ENCODE data around the gene DRD3.

DRD3 gene

DNA sequence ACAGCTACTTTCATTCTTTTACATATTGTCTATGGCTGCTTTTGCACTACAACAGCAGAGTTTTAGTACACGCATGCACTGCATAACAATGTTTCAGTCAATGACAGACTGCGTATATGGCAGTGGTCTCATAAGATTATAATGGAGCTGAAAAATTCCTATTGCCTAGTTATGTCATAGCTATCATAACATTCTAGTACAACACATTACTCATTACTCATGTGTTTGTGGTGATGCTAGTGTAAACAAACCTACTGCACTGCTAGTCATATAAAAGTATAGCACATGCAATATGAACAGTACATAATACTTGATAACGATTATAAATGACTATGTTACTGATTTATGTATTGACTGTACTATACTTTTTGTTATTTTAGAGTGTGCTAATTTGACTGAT lies 74.4 kb downstream of the DRD3 start:
- Histone ChIP-seq H3K4me3 (ENCODE audit: low read length) (no peak overlapping the region), H2AFZ (ENCODE audit: low read depth, low read length) (no peak overlapping the region), H3K9me3 (ENCODE audit: low read length) (no peaks in the 10 kb centered on the region), H3K4me1 (ENCODE audit: insufficient read depth, low read length) (peaks cover 19% of the 10 kb centered on the region), H3K27me3 (ENCODE audit: insufficient read depth, low read length) (no peaks in the 10 kb centered on the region), H3K36me3 (ENCODE audit: insufficient read depth, low read length) (no peaks in the 10 kb centered on the region)

DNA sequence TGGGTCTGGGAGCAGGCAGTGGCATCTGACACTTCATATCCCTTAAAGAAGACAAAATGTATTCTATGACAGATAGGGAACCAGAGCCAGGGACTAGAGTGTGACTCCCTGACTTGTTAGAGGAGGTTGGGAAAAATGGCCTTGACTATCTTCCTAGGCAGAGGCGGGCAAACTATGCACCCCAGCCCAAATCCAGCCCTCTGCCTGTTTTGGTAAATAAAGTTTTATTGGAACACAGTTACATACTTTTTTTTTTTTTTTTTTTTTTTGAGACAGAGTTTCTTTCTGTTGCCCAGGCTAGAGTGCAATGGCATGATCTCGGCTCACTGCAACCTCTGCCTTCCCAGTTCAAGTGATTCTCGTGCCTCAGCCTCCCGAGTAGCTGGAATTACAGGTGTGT lies 75.0 kb downstream of the DRD3 start:
- H3K9me3 ChIP-seq (ENCODE audit: low read length), result no peaks in the 10 kb centered on the region
- no peak overlapping the region for H2AFZ ChIP-seq (ENCODE audit: low read depth, low read length)
- no peaks in the 10 kb centered on the region for H3K36me3 ChIP-seq (ENCODE audit: insufficient read depth, low read length)
- H3K27me3 ChIP-seq (ENCODE audit: insufficient read depth, low read length), result no peaks in the 10 kb centered on the region
- peaks cover 19% of the 10 kb centered on the region for H3K4me1 ChIP-seq (ENCODE audit: insufficient read depth, low read length)
- no peak overlapping the region for H3K4me3 ChIP-seq (ENCODE audit: low read length)

DNA sequence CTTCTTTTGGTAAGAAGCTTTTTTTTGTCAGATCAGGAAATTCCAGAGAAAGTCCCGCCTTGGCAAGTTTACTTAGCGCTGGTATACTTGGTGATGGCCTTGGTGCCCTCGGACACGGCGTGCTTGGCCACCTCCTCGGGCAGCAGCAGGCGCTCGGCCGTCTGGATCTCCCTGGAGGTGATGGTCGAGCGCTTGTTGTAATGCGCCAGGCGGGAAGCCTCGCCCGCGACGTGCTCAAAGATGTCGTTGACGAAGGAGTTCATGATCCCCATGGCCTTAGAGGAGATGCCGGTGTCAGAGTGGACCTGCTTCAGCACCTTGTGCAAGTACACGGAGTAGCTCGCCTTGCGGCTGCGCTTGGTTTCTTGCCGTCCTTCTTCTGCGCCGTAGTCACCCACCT lies 75.7 kb downstream of the DRD3 start:
- no peaks in the 10 kb centered on the region for H3K9me3 ChIP-seq (ENCODE audit: low read length)
- H3K4me1 ChIP-seq (ENCODE audit: insufficient read depth, low read length), result peaks cover 19% of the 10 kb centered on the region
- no peaks in the 10 kb centered on the region for H3K36me3 ChIP-seq (ENCODE audit: insufficient read depth, low read length)
- H3K4me3 ChIP-seq (ENCODE audit: low read length), result no peak overlapping the region
- H2AFZ ChIP-seq (ENCODE audit: low read depth, low read length), result no peak overlapping the region
- H3K27me3 ChIP-seq (ENCODE audit: insufficient read depth, low read length), result no peaks in the 10 kb centered on the region

DNA sequence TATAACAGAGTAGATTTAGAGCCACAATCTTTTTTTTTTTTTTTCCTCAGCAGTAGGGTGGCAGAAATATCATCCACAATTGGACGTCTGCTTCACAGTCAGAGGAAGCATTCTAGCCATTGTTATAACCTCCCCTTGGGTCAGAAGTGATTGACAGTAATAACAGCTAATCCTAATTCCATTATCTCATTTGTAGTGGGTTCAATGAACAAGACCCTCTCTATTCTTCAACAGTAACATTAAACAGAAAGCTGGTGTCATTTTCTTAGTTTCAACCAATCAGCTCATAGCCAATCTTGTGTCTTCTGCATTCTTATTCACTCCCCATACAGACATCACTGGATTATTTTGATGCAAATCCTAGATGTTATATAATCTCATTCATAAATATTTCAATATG lies 77.8 kb downstream of the DRD3 start:
- no peak overlapping the region for H3K4me3 ChIP-seq (ENCODE audit: low read length)
- H3K36me3 ChIP-seq (ENCODE audit: insufficient read depth, low read length), result no peaks in the 10 kb centered on the region
- H3K9me3 ChIP-seq (ENCODE audit: low read length), result no peaks in the 10 kb centered on the region
- no peak overlapping the region for H2AFZ ChIP-seq (ENCODE audit: low read depth, low read length)
- H3K4me1 ChIP-seq (ENCODE audit: insufficient read depth, low read length), result peaks cover 19% of the 10 kb centered on the region
- no peaks in the 10 kb centered on the region for H3K27me3 ChIP-seq (ENCODE audit: insufficient read depth, low read length)

DNA sequence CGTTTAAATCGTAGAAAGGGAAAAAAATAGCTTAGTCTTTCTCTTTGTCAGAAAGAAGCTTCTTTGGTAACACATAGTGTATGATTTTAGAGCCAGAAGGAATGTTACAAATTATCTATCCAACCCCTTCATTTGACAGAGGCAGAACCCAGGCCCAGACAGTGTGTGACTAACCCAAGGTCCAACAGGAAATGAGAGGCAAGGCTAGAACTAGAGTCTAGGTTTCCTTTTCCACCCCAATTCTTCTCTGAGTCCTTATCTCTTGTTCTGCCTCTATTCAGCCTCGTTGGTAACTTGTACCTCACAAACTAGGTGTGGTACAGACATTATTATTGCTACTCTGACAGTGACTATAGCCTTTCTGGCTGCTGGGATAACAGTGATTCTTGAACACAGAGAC lies 83.1 kb downstream of the DRD3 start:
- H3K27me3 ChIP-seq (ENCODE audit: insufficient read depth, low read length), result no peaks in the 10 kb centered on the region
- H2AFZ ChIP-seq (ENCODE audit: low read depth, low read length), result no peak overlapping the region
- peaks cover 17% of the 10 kb centered on the region for H3K4me1 ChIP-seq (ENCODE audit: insufficient read depth, low read length)
- no peak overlapping the region for H3K4me3 ChIP-seq (ENCODE audit: low read length)
- no peaks in the 10 kb centered on the region for H3K9me3 ChIP-seq (ENCODE audit: low read length)
- no peaks in the 10 kb centered on the region for H3K36me3 ChIP-seq (ENCODE audit: insufficient read depth, low read length)

DNA sequence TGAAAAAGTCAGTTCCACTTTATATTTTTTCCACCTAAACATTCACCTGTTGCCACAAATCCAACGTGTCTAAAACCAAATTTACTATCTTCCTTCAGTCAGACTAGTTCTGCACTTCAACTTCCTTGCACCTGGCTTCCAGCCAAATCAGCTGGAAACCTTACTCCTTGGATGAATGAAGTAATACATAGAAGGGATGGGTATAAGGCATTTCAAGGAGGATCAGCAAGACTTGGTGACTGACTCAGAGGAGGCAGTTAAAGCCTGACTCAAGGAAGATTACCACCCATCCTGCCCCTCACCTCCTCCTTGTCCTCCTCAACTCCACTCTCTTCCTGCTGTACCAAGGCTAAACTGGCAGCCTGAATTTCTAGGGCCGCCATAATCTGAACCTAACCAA lies 85.3 kb downstream of the DRD3 start:
- H3K9me3 ChIP-seq (ENCODE audit: low read length), result no peaks in the 10 kb centered on the region
- H3K4me1 ChIP-seq (ENCODE audit: insufficient read depth, low read length), result peaks cover 8% of the 10 kb centered on the region
- H3K36me3 ChIP-seq (ENCODE audit: insufficient read depth, low read length), result no peaks in the 10 kb centered on the region
- H3K4me3 ChIP-seq (ENCODE audit: low read length), result no peak overlapping the region
- no peak overlapping the region for H2AFZ ChIP-seq (ENCODE audit: low read depth, low read length)
- H3K27me3 ChIP-seq (ENCODE audit: insufficient read depth, low read length), result no peaks in the 10 kb centered on the region

DNA sequence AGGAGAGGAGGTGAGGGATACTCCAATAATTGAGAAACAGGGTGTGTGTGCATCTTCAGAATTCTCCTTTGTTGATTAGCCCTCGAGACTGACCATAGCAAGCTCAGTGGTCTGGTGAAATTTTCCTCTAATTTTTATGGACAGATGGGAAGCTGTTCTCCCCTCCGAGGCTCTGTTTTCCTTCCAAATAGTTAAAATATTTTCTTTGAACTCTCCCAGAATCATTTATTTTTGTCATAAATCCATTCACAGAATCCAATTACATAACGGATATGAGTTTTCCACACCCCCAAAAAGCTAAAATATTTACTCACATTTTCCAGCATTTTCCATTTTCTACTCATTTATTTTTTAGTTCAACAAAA lies 85.9 kb downstream of the DRD3 start:
- Histone ChIP-seq H3K27me3 (ENCODE audit: insufficient read depth, low read length) (no peaks in the 10 kb centered on the region), H3K9me3 (ENCODE audit: low read length) (no peaks in the 10 kb centered on the region), H2AFZ (ENCODE audit: low read depth, low read length) (no peak overlapping the region), H3K36me3 (ENCODE audit: insufficient read depth, low read length) (no peaks in the 10 kb centered on the region), H3K4me3 (ENCODE audit: low read length) (no peak overlapping the region), H3K4me1 (ENCODE audit: insufficient read depth, low read length) (peaks cover 8% of the 10 kb centered on the region)

DNA sequence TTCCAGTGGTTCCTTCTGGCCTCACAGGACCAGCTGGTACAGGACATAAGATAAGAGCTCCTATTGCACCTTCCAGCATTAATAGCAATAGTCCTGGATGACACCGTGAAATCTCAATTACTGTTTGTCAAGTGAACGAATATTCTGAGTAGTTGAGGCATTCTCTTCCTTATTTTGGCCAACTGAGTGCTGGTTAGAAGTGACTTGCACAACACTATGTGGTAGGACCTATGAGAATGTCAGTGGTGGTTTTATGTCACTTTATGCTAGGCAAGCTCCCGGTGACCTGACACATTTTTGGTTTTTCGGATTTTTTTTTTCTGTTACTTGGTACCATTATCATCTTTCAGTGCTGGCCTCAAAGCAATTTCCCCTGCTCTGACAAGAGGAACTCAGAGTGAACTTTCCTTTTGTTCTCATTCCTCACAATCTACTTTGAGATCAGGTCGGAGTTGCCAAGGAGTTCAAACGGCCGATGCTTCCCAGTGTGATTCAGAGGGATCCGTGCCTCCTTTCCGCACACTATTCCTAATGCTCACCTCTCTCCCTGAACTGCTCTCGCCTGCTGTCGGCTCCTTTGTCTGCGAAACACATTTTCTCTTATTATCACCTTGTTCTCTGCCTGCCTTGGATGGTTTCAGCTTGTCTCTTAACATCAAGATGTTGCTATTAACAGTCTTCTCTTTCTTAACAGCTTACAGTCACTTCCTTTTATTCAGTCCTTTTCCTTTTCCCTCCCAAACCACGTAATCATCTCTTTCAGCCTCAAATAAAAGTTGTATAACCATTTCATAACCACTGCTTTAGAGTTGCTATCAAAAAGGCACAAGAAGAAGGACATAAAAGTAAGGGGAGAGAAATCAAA lies 86.5 kb downstream of the DRD3 start:
- Histone ChIP-seq H2AFZ (ENCODE audit: low read depth, low read length) (peak overlapping the region; percentile 24), H3K4me3 (ENCODE audit: low read length) (no peak overlapping the region), H3K9me3 (ENCODE audit: low read length) (peaks cover 3% of the 10 kb centered on the region), H3K36me3 (ENCODE audit: insufficient read depth, low read length) (no peaks in the 10 kb centered on the region), H3K4me1 (ENCODE audit: insufficient read depth, low read length) (peaks cover 8% of the 10 kb centered on the region), H3K27me3 (ENCODE audit: insufficient read depth, low read length) (no peaks in the 10 kb centered on the region)

DNA sequence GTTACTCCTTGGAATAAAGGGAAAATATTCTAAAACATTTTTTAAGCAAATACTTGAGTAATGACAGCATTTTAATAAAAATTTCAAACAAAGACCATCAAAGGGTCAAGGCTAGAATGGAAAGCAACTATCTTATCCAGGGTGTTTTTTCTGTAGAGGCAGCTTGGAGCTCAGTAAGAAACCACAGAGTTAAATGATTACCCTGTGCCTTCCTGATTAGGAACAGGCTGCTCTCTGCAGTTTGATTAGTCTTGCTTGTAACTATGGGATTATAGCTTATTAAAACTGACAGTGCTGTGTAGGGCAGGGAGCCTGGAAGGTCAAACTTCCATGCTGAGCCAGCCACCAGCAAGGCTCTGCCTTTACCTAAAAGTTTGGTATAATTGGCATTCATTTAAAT lies 89.2 kb downstream of the DRD3 start:
- H3K4me3 ChIP-seq (ENCODE audit: low read length), result no peak overlapping the region
- peaks cover 19% of the 10 kb centered on the region for H3K36me3 ChIP-seq (ENCODE audit: insufficient read depth, low read length)
- H3K27me3 ChIP-seq (ENCODE audit: insufficient read depth, low read length), result no peaks in the 10 kb centered on the region
- peaks cover 5% of the 10 kb centered on the region for H3K9me3 ChIP-seq (ENCODE audit: low read length)
- no peak overlapping the region for H2AFZ ChIP-seq (ENCODE audit: low read depth, low read length)
- H3K4me1 ChIP-seq (ENCODE audit: insufficient read depth, low read length), result peaks cover 8% of the 10 kb centered on the region

DNA sequence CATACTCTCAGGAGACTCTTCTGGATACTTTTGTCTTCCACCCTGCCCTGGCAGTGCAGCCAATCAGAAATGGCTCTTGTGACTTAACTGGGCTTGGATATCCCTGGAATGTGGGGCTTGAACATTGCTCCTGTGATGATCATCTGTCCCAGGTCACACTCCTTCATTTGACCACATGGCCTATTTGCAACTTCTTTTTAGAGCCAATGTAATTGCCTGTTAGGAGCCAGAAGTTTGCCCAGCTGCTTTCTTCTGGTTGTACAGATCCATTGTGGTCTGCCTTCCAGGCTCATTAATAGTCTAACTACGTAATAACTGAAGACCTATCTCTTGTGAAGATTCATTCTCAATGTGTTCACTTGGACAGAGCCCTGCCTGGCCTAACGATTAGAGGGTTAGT lies 92.5 kb downstream of the DRD3 start:
- peaks cover 5% of the 10 kb centered on the region for H3K9me3 ChIP-seq (ENCODE audit: low read length)
- no peak overlapping the region for H3K4me3 ChIP-seq (ENCODE audit: low read length)
- H3K36me3 ChIP-seq (ENCODE audit: insufficient read depth, low read length), result peaks cover 45% of the 10 kb centered on the region
- H3K4me1 ChIP-seq (ENCODE audit: insufficient read depth, low read length), result no peaks in the 10 kb centered on the region
- H2AFZ ChIP-seq (ENCODE audit: low read depth, low read length), result no peak overlapping the region
- H3K27me3 ChIP-seq (ENCODE audit: insufficient read depth, low read length), result no peaks in the 10 kb centered on the region

DNA sequence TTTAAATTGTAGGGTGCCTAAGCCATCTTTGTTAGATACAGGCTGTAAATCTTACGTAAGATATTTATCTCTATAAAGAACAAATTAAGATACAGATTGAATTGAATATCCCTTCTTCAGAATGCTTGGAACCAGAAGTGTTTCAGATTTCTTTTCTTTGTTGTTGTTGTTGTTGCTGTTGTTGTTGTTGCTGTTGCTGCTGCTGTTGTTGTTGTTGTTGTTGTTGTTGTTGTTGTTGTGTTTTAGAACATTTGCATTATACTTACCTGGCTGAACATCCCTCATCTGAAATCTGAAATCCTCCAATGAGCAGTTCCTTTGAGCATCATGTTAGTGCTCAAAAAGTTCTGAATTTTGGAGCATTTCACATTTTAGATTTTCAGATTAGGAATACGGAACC lies 95.7 kb downstream of the DRD3 start:
- no peaks in the 10 kb centered on the region for H3K4me1 ChIP-seq (ENCODE audit: insufficient read depth, low read length)
- peaks cover 5% of the 10 kb centered on the region for H3K9me3 ChIP-seq (ENCODE audit: low read length)
- no peaks in the 10 kb centered on the region for H3K27me3 ChIP-seq (ENCODE audit: insufficient read depth, low read length)
- H3K4me3 ChIP-seq (ENCODE audit: low read length), result no peak overlapping the region
- H3K36me3 ChIP-seq (ENCODE audit: insufficient read depth, low read length), result peaks cover 70% of the 10 kb centered on the region
- H2AFZ ChIP-seq (ENCODE audit: low read depth, low read length), result no peak overlapping the region

DNA sequence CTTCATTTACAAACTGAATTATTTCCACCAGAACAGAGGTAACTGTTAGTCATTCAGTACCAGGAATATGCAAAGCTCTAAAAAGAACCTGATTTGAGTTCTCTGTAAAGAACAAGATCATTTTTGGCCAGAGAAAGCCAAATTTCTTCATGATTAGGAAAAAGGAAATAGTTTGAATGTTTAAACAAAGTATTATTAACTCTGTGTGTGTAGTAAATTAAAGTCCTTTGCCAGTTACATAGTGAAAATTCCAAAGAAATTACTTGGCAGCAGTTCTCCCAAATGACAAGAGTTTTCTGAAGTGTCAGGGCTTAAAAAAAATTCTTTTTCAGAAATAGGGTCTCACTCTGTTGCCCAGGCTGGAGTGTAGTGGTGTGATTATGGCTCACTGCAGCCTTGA lies 97.8 kb downstream of the DRD3 start:
- Histone ChIP-seq H3K27me3 (ENCODE audit: insufficient read depth, low read length) (no peaks in the 10 kb centered on the region), H3K9me3 (ENCODE audit: low read length) (peaks cover 2% of the 10 kb centered on the region), H3K36me3 (ENCODE audit: insufficient read depth, low read length) (peaks cover 79% of the 10 kb centered on the region)

DNA sequence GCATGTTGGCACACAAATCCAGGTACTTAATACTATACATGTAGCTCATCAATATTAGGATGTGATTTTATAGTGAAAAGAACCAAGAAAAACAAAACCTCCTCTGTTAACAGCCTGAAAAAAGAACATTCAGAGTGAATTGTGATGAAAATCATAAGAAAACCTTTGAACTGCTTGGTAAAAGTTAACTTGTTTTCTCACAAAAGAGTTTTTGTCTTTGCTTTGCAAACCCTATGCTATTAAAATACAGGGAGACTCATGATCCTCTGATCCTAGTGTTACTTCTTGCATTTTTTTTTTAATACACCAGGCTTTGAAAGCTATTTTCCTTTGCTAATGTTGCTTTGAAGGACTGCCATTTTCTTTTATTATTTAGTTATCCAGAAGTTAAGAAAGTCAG lies 98.7 kb downstream of the DRD3 start:
- Histone ChIP-seq H2AFZ (ENCODE audit: low read depth, low read length) (no peak overlapping the region), H3K27me3 (ENCODE audit: insufficient read depth, low read length) (no peaks in the 10 kb centered on the region), H3K4me1 (ENCODE audit: insufficient read depth, low read length) (no peaks in the 10 kb centered on the region), H3K9me3 (ENCODE audit: low read length) (no peaks in the 10 kb centered on the region), H3K36me3 (ENCODE audit: insufficient read depth, low read length) (peaks cover 81% of the 10 kb centered on the region), H3K4me3 (ENCODE audit: low read length) (no peak overlapping the region)

More for the DNA sequence above, 97.8 kb downstream of the DRD3 start:
- H3K4me1 ChIP-seq (ENCODE audit: insufficient read depth, low read length), result no peaks in the 10 kb centered on the region
- H3K4me3 ChIP-seq (ENCODE audit: low read length), result no peak overlapping the region
- no peak overlapping the region for H2AFZ ChIP-seq (ENCODE audit: low read depth, low read length)

DNA sequence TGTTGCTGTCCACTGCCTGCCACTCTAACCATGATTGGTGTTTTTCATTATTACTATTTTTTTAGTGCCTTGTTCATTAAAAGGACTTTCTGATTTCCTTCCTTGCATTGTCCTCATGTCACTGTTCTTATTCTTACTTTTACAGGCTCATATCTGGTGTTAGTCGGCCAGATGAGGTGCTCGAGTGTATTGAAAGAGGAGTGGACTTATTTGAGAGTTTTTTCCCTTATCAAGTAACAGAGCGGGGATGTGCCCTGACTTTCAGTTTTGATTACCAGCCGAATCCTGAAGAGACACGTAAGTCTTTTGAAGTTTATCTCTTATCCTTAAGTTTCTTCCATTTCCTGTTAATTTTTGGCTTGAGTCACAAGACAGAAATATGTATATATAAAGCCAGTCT lies 99.1 kb downstream of the DRD3 start:
- H3K4me3 ChIP-seq (ENCODE audit: low read length), result no peak overlapping the region
- no peaks in the 10 kb centered on the region for H3K27me3 ChIP-seq (ENCODE audit: insufficient read depth, low read length)
- H3K4me1 ChIP-seq (ENCODE audit: insufficient read depth, low read length), result no peaks in the 10 kb centered on the region
- H2AFZ ChIP-seq (ENCODE audit: low read depth, low read length), result no peak overlapping the region
- H3K9me3 ChIP-seq (ENCODE audit: low read length), result no peaks in the 10 kb centered on the region
- peaks cover 81% of the 10 kb centered on the region for H3K36me3 ChIP-seq (ENCODE audit: insufficient read depth, low read length)
